ENCODE data around the gene CCT8L2. TPM values are rescaled to one million over a fixed set of nuclear protein-coding genes. Genes with fewer than 3 reads are reported as not detected.
A peak's percentile ranks its signal among the peaks of the same experiment; 100 is the strongest.
"Not testable (repeated sequence)": the region's sequence is repeated elsewhere in the genome, so short reads cannot be mapped to it uniquely, and the experiment has no call there.

Gene CCT8L2
- total and polyA plus RNA-seq, 2 donors (not counting 3 experiments of a cell fraction or from before 2014, with no cell fraction given): not detected

GRCh38 chr22:16566421-16567151 is 26.0 kb downstream of the CCT8L2 start:
- BruUV-seq (replicated peaks); H3K9ac ChIP-seq (replicated peaks; ENCODE audit: extremely low read depth, insufficient read depth, low read length); H3K36me3 ChIP-seq (ENCODE audit: control insufficient read depth in 2 of 2, extremely low read depth in 1 of 2, insufficient read depth in 2 of 2, low read length in 2 of 2); H4K20me1 ChIP-seq (replicated peaks; ENCODE audit: control insufficient read depth, extremely low read depth, insufficient read depth, low read length); H3K4me2 ChIP-seq (ENCODE audit: insufficient read depth, low read length); CTCF ChIA-PET; POLR2A ChIA-PET; dilution Hi-C loops (cut with MboI; ENCODE audit: extremely low pct_ligation_motif_present, low sequenced_read_pairs); intact Hi-C loops (cut with micrococcal nuclease); DNase-seq (ENCODE audit: low read depth, low spot score); H3K4me1 ChIP-seq (ENCODE audit: control insufficient read depth, extremely low read depth, insufficient read depth, low read length); H3K9me3 ChIP-seq (replicated peaks; ENCODE audit: control insufficient read depth, insufficient read depth, low read length); H3K79me2 ChIP-seq (ENCODE audit: control insufficient read depth, insufficient read depth, low read length); H3K27ac ChIP-seq (ENCODE audit: insufficient read depth, low read depth, low read length); H3K4me3 ChIP-seq (replicated peaks in 1 of 3; ENCODE audit: insufficient read depth in 1 of 3, low read depth in 1 of 3, low read length in 3 of 3); H3K27me3 ChIP-seq (ENCODE audit: control insufficient read depth in 2 of 2, insufficient read depth in 2 of 2, low read length in 2 of 2); H2AFZ ChIP-seq (ENCODE audit: low read depth, low read length); H3K9me1 ChIP-seq (replicated peaks; ENCODE audit: control insufficient read depth, extremely low read depth, insufficient read depth, low read length): not testable (repeated sequence)
- FAIRE-seq: peak; percentile 43

GRCh38 chr22:16565585-16566420 is 26.8 kb downstream of the CCT8L2 start:
- H3K27ac ChIP-seq (ENCODE audit: insufficient read depth, low read depth, low read length); H3K9ac ChIP-seq (replicated peaks; ENCODE audit: extremely low read depth, insufficient read depth, low read length); H4K20me1 ChIP-seq (replicated peaks; ENCODE audit: control insufficient read depth, extremely low read depth, insufficient read depth, low read length); H3K4me2 ChIP-seq (ENCODE audit: insufficient read depth, low read length); intact Hi-C loops (cut with micrococcal nuclease); POLR2A ChIA-PET; dilution Hi-C loops (cut with MboI; ENCODE audit: extremely low pct_ligation_motif_present, low sequenced_read_pairs); H2AFZ ChIP-seq (ENCODE audit: low read depth, low read length); H3K4me3 ChIP-seq (replicated peaks in 1 of 3; ENCODE audit: insufficient read depth in 1 of 3, low read depth in 1 of 3, low read length in 3 of 3); H3K9me1 ChIP-seq (replicated peaks; ENCODE audit: control insufficient read depth, extremely low read depth, insufficient read depth, low read length); H3K9me3 ChIP-seq (replicated peaks; ENCODE audit: control insufficient read depth, insufficient read depth, low read length); H3K4me1 ChIP-seq (ENCODE audit: control insufficient read depth, extremely low read depth, insufficient read depth, low read length); BruUV-seq (replicated peaks); H3K36me3 ChIP-seq (ENCODE audit: control insufficient read depth in 2 of 2, extremely low read depth in 1 of 2, insufficient read depth in 2 of 2, low read length in 2 of 2); DNase-seq (ENCODE audit: low read depth, low spot score); H3K79me2 ChIP-seq (ENCODE audit: control insufficient read depth, insufficient read depth, low read length); H3K27me3 ChIP-seq (ENCODE audit: control insufficient read depth in 2 of 2, insufficient read depth in 2 of 2, low read length in 2 of 2); CTCF ChIA-PET: not testable (repeated sequence)
- peak; percentile 12 for FAIRE-seq

GRCh38 chr22:16564837-16565584 is 27.6 kb downstream of the CCT8L2 start:
- CTCF ChIA-PET; DNase-seq (ENCODE audit: low read depth, low spot score): not testable (repeated sequence)

More at GRCh38 chr22:16564837-16565584, 27.6 kb downstream of the CCT8L2 start:
- H4K20me1 ChIP-seq (replicated peaks; ENCODE audit: control insufficient read depth, extremely low read depth, insufficient read depth, low read length); H3K36me3 ChIP-seq (ENCODE audit: control insufficient read depth in 2 of 2, extremely low read depth in 1 of 2, insufficient read depth in 2 of 2, low read length in 2 of 2); dilution Hi-C loops (cut with MboI; ENCODE audit: extremely low pct_ligation_motif_present, low sequenced_read_pairs); H3K9me1 ChIP-seq (replicated peaks; ENCODE audit: control insufficient read depth, extremely low read depth, insufficient read depth, low read length); H3K9me3 ChIP-seq (replicated peaks; ENCODE audit: control insufficient read depth, insufficient read depth, low read length); FAIRE-seq; POLR2A ChIA-PET; H3K9ac ChIP-seq (replicated peaks; ENCODE audit: extremely low read depth, insufficient read depth, low read length); H3K4me3 ChIP-seq (replicated peaks in 1 of 3; ENCODE audit: insufficient read depth in 1 of 3, low read depth in 1 of 3, low read length in 3 of 3); intact Hi-C loops (cut with micrococcal nuclease); H3K4me2 ChIP-seq (ENCODE audit: insufficient read depth, low read length); H3K27me3 ChIP-seq (ENCODE audit: control insufficient read depth in 2 of 2, insufficient read depth in 2 of 2, low read length in 2 of 2); H3K27ac ChIP-seq (ENCODE audit: insufficient read depth, low read depth, low read length); H3K79me2 ChIP-seq (ENCODE audit: control insufficient read depth, insufficient read depth, low read length); H2AFZ ChIP-seq (ENCODE audit: low read depth, low read length); BruUV-seq (replicated peaks); H3K4me1 ChIP-seq (ENCODE audit: control insufficient read depth, extremely low read depth, insufficient read depth, low read length): not testable (repeated sequence)

Data from endothelial cell of umbilical vein (primary cell).